Caco-2 (cell line): ENCODE measurements around the gene FHIT. TPM values are rescaled to one million over a fixed set of nuclear protein-coding genes. Genes with fewer than 3 reads are reported as not detected.

ENCODE experiments used
- BruUV-seq: library from RNA; stranded (reverse); fragments of 400-500 nt; replicated peaks from 2 replicates; lab custom pipeline; 2021; lab: Mats Ljungman, UMichigan
- CTCF ChIA-PET: fragments of 300-600 bp; sonication (Branson Sonifier 250); formaldehyde crosslinking; loops from one replicate; lab custom pipeline; 2022; ENCODE audit warnings: antibody characterized with exemption; lab: Charles Lee
- POLR2A ChIA-PET: fragments of 300-600 bp; sonication (Branson Sonifier 250); formaldehyde crosslinking; loops from one replicate; lab custom pipeline; 2022; ENCODE audit warnings: antibody characterized with exemption; lab: Charles Lee
- DNase-seq, 2 experiments: peaks; one replicate each; pipeline versions ENCODE4 v3.0.0 to v3.0.0-alpha.2; 2020 to 2022
- H3K27me3 ChIP-seq: replicated peaks from 2 replicates; pipeline ENCODE4 v1.6.0; 2011; ENCODE audit warnings: low read length; ENCODE audit not compliant: control insufficient read depth, insufficient read depth
- H3K36me3 ChIP-seq: 2 replicates; pipeline ENCODE4 v1.5.1; 2011; ENCODE audit warnings: low read length; ENCODE audit not compliant: control insufficient read depth, insufficient read depth
- H3K4me1 ChIP-seq: fragments of 250-450 bp; sonication (Bioruptor Pico); 2 replicates; pipeline ENCODE4 v1.5.1; 2020; ENCODE audit warnings: mild to moderate bottlenecking
- H3K4me3 ChIP-seq: 2 replicates; pipeline ENCODE4 v1.5.1; 2011; ENCODE audit warnings: low read depth, mild to moderate bottlenecking, control low read depth, low read length
- H3K9me3 ChIP-seq: fragments of 250-450 bp; sonication (Bioruptor Pico); 2 replicates; pipeline ENCODE4 v1.5.1; 2020; ENCODE audit warnings: mild to moderate bottlenecking, moderate library complexity
- H3K27ac Mint-ChIP-seq: one replicate; pipeline ENCODE4 v1.8.0; 2022; ENCODE audit warnings: mixed read lengths; ENCODE audit not compliant: unreplicated experiment
- H3K27me3 Mint-ChIP-seq: one replicate; pipeline ENCODE4 v1.8.0; 2022; ENCODE audit warnings: mixed read lengths; ENCODE audit not compliant: insufficient read depth, unreplicated experiment
- H3K36me3 Mint-ChIP-seq: one replicate; pipeline ENCODE4 v1.8.0; 2022; ENCODE audit warnings: mild to moderate bottlenecking, mixed read lengths; ENCODE audit not compliant: insufficient read depth, unreplicated experiment
- H3K4me1 Mint-ChIP-seq: one replicate; pipeline ENCODE4 v1.8.0; 2022; ENCODE audit warnings: low read depth, mixed read lengths; ENCODE audit not compliant: unreplicated experiment
- H3K4me3 Mint-ChIP-seq: one replicate; pipeline ENCODE4 v1.8.0; 2022; ENCODE audit warnings: mild to moderate bottlenecking, moderate library complexity, mixed read lengths; ENCODE audit not compliant: unreplicated experiment
- H3K9me3 Mint-ChIP-seq: one replicate; pipeline ENCODE4 v1.8.0; 2022; ENCODE audit warnings: mixed read lengths; ENCODE audit not compliant: unreplicated experiment
- intact Hi-C: fragments of 100-400 bp; cut with micrococcal nuclease; formaldehyde crosslinking; loops from one replicate; pipeline ENCODE4 v1.10.0; 2022; ENCODE audit not compliant: unreplicated experiment
- total RNA-seq: library from RNA; stranded (reverse); gene quantifications from 2 replicates; pipeline ENCODE4 v1.2.3, GENCODE V29; 2022
- TF ChIP-seq, protein P1 (sequence below), 2 experiments: fragments of 200-600 bp in 1 of 2; IDR thresholded peaks; 1 replicate in 1 of 2; 2 replicates in 1 of 2; pipeline versions ENCODE4 v1.5.1 to v1.8.0; 2011 to 2022; ENCODE audit warnings: antibody characterized with exemption in 1 of 2, control low read depth in 1 of 2, inconsistent platforms in 1 of 2, low read depth in 1 of 2, low read length in 1 of 2, mild to moderate bottlenecking in 1 of 2, moderate library complexity in 1 of 2; ENCODE audit not compliant: insufficient read depth in 1 of 2, severe bottlenecking in 1 of 2, unreplicated experiment in 1 of 2

Gene FHIT
- total RNA-seq, 1 experiment from 2014 or later = 8.3 TPM

- Mint-ChIP-seq H3K4me3 (no peak overlapping the region), H3K36me3 (no peaks in the 10 kb centered on the region), H3K4me1 (no peaks in the 10 kb centered on the region), H3K27me3 (no peaks in the 10 kb centered on the region), H3K27ac (no peak overlapping the region), H3K9me3 (no peaks in the 10 kb centered on the region)
- CTCF ChIA-PET = no interaction called here
- BruUV-seq = no TSS peak
- TF ChIP-seq, protein P1, sequence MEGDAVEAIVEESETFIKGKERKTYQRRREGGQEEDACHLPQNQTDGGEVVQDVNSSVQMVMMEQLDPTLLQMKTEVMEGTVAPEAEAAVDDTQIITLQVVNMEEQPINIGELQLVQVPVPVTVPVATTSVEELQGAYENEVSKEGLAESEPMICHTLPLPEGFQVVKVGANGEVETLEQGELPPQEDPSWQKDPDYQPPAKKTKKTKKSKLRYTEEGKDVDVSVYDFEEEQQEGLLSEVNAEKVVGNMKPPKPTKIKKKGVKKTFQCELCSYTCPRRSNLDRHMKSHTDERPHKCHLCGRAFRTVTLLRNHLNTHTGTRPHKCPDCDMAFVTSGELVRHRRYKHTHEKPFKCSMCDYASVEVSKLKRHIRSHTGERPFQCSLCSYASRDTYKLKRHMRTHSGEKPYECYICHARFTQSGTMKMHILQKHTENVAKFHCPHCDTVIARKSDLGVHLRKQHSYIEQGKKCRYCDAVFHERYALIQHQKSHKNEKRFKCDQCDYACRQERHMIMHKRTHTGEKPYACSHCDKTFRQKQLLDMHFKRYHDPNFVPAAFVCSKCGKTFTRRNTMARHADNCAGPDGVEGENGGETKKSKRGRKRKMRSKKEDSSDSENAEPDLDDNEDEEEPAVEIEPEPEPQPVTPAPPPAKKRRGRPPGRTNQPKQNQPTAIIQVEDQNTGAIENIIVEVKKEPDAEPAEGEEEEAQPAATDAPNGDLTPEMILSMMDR (IDR thresholded peaks at IDR 0.05; ENCODE audit: insufficient read depth in 1 of 2, low read depth in 1 of 2, low read length in 1 of 2, severe bottlenecking in 1 of 2, unreplicated experiment in 1 of 2) = no peak
- Histone ChIP-seq H3K9me3 (no peaks in the 10 kb centered on the region), H3K36me3 (no peaks in the 10 kb centered on the region), H3K27me3 (no peaks in the 10 kb centered on the region), H3K4me1 (0 out of 2 replicates have a peak, but pooled peaks cover 6% of the 10 kb centered on the region), H3K4me3 (no peak overlapping the region)
- POLR2A ChIA-PET = no interaction called here
- intact Hi-C loops = no loop called here
- no peak for DNase-seq
These were observed 1236.1 kb downstream of the FHIT start for GRCh38 chr3:60015032-60015705.

- TF ChIP-seq, protein P1 (IDR thresholded peaks at IDR 0.05; ENCODE audit: insufficient read depth in 1 of 2, low read depth in 1 of 2, low read length in 1 of 2, severe bottlenecking in 1 of 2, unreplicated experiment in 1 of 2) = no peak
- Mint-ChIP-seq H3K9me3 (no peaks in the 10 kb centered on the region), H3K4me1 (no peaks in the 10 kb centered on the region), H3K36me3 (no peaks in the 10 kb centered on the region), H3K27ac (no peak overlapping the region), H3K27me3 (no peaks in the 10 kb centered on the region), H3K4me3 (no peak overlapping the region)
- no peak for DNase-seq
- Histone ChIP-seq H3K9me3 (no peaks in the 10 kb centered on the region), H3K4me3 (no peak overlapping the region), H3K36me3 (no peaks in the 10 kb centered on the region), H3K4me1 (0 out of 2 replicates have a peak, but pooled peaks cover 6% of the 10 kb centered on the region), H3K27me3 (no peaks in the 10 kb centered on the region)
- no TSS peak for BruUV-seq
- ChIA-PET CTCF (no interaction called here), POLR2A (no interaction called here)
- intact Hi-C loops = no loop called here
These were observed 1238.0 kb downstream of the FHIT start for GRCh38 chr3:60013241-60013640.

- H3K4me3 ChIP-seq = no peak overlapping the region
- Mint-ChIP-seq H3K4me1 (no peaks in the 10 kb centered on the region), H3K27me3 (no peaks in the 10 kb centered on the region), H3K4me3 (no peak overlapping the region), H3K36me3 (no peaks in the 10 kb centered on the region), H3K27ac (no peak overlapping the region), H3K9me3 (no peaks in the 10 kb centered on the region)
- no peaks in the 10 kb centered on the region for H3K9me3 ChIP-seq
- TF ChIP-seq, protein P1 (IDR thresholded peaks at IDR 0.05; ENCODE audit: insufficient read depth in 1 of 2, low read depth in 1 of 2, low read length in 1 of 2, severe bottlenecking in 1 of 2, unreplicated experiment in 1 of 2) = no peak
- H3K4me1 ChIP-seq = 0 out of 2 replicates have a peak, but pooled peaks cover 6% of the 10 kb centered on the region
- no TSS peak for BruUV-seq
- no peaks in the 10 kb centered on the region for H3K27me3 ChIP-seq
- CTCF ChIA-PET = no interaction called here
- POLR2A ChIA-PET = no interaction called here
- H3K36me3 ChIP-seq = no peaks in the 10 kb centered on the region
- DNase-seq = no peak
- intact Hi-C loops = no loop called here
These were observed 1240.0 kb downstream of the FHIT start for GRCh38 chr3:60011218-60011617.
